ENCODE results near the gene MSRB2.
A peak's percentile ranks its signal among the peaks of the same experiment; 100 is the strongest.

The MSRB2 gene

DNA sequence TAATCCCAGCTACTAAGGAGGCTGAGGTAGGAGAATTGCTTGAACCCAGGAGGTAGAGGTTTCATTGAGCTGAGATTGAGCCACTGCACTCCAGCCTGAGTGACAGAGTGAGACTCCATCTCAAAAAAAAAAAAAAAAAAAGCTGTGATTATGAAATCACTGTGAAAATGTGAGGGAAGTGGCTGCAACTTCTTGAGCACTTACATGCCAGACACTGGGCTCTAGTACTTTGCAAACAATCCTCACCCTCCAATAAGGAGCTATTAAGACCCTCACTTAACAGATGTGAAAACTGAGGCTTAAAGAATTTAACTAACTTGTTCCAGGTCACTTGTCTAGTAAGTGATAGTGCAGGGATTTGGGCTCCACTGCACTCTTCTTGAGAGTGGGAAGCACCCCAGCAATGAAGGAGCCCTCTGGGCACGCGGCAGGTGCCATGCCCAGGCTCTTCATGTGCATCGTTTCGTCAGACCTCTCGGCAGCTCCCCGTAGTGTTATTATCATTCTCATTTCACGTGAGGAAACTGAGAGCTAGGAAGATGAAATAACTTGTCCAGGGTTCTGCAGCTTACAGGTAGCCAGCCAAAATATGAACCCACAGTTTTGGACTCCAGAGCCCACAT lies 19.0 kb downstream of the MSRB2 start:
- DNase-seq = no peak

DNA sequence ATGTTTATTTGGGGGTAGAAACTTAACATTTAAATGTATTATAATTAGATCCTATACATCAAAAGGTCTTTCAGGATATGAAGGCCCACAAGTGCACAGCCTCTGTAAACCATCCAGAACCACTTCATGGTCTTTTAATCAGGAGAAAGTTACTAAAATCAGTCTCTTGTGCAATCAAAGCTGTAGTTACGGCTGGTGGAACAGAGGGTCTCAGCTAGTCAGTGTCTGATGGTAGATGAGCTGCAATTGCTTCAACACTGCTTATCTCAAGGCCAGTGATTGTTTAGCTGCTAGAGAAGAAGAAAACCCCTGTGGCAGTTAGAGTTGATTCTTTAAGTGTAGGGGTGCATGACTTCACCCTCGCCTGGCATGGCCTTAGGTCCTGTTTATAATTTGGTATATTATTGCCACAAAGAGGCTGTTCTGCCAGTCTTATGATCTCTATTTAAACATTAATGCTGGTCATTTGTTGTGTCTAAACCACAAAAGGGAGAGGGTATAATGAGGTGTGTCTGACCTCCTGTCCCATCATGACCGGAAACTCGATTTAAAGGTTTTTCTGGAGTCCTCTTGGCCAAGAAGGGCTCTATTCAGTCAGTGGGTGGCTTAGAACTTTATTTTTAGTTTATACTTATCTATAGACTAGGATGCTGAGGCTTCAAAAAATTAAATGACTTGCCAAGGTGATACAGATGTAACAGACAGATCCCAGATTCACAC lies 21.3 kb downstream of the MSRB2 start:
- no peak for DNase-seq

DNA sequence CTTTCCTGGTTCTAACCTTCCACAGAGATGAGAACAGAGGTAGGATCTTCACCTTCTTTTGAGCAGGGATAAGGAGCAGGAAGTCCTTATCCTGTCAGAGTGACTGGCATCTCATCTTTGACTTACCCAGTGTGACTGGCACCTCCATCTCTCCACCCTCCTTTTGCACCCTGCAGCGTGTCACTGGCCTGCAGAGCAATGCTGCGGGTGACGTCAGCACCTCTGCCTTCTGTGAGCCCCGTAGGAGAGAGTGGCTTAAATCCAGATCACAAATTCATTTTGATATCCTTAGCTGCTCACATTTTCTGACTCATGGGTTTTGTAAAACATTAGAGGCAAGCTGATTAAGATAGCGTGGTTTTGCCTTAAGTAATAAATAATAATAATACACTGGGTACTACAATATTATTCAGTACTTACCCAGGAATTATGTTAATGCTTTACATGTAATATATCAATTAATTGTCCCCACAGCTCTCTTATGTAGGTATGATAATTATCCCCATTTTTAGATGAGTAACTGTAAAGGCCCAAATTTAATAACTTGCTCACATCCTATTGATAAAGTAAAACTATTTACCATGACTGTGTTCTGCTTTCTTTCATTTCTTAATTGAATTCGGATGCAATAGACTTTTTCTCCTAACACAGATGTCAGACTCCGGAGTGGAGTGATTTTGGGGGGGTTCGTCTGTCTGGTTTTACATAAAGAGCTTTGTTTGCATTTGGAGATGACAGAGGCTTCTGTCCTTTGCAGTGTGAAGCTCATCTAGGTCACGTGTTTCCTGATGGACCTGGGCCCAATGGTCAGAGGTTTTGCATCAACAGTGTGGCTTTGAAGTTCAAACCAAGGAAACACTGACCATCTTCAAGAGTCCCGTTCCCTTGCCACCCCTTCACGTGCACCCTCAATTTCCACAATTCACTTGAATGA lies 24.9 kb downstream of the MSRB2 start:
- DNase-seq = no peak

DNA sequence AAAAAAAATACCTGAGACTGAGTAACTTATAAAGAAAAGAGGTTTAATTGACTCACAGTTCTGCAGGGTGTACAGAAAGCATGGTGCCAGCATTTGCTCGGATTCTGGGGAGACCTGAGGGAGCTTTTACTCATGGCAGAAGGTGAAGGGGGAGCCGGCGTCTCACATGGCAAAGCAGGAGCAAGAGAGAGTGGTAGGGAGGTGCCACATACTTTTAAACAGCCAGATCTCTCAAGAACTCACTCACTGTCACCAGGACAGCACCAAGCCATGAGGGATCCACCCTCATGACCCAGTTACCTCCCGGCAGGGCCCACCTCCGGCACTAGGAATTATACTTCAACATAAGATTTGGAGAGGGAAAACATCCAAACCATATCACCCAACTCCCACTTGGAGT lies 25.8 kb downstream of the MSRB2 start:
- no peak for DNase-seq

DNA sequence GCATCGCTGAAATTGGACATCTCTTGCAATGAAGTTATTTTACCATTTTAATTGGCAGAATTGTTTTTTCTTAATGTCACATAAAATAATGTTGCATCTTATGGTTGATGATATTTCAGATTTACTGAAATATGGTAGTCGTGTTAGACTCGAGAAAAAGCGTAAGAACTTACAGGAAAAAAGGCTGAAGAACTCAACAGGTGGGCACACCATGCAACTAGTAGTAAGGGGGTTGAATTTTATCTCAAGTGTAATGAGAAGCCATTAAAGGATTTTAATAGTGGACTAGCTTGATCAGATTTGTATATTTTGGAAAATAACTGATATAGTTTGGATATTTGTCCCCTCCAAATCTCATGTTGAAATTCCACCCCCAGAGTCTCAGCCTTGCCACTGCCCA lies 41.1 kb downstream of the MSRB2 start:
- no peak for DNase-seq

DNA sequence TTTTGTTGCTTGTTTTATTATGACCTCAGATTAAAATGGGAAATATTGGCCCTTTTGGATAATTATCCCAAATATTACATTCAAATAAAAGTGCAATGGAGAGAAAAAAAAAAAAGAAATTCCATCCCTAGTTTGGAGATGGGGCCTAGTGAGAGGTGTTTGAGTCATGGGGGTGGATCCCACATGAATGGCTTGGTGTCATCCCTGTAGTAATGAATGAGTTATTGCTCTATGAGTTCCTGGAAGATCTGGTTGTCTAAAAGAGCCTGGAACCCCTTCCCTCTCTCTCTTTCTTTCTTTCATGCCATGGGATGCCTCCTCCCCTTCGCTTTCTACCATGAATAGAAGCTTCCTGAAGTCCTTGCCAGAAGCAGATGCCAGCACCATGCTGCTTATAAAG lies 44.3 kb downstream of the MSRB2 start:
- no peak for DNase-seq

DNA sequence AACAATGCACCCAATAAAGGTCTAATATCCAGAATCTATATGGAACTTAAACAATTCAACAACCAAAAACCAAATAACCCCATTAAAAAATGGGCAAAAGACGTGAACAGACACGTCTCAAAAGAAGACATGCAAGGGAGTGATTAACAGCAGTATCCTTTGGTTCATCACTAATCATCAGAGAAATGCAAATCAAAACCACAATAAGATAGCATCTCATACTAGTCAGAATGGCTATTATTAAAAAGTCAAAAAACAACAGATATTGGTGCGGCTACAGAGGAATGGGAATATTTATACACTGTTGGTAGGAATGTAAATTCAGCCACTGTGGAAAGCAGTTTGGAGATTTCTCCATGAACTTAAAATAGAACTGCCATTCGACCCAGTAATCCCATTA lies 46.6 kb downstream of the MSRB2 start:
- DNase-seq = no peak

DNA sequence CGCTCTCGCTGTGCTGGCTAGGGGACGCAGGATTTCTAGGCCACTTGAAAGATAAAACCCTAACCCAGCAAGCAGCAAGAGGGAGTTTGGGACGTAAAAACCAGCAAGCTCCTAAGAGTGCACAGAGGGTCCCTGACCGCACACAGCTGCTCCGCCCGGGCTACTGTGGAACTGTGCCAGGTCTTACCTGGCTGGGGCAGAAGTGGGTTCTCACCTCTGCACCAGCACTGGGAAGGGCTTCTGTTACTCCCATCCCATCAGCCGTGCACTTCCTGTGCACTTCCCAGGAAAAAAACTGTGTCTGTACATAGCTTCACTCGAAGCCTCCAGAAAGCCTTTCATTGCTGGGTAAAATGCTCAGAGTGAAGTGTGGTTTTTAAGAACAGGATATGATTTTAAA lies 50.9 kb downstream of the MSRB2 start:
- DNase-seq = no peak

DNA sequence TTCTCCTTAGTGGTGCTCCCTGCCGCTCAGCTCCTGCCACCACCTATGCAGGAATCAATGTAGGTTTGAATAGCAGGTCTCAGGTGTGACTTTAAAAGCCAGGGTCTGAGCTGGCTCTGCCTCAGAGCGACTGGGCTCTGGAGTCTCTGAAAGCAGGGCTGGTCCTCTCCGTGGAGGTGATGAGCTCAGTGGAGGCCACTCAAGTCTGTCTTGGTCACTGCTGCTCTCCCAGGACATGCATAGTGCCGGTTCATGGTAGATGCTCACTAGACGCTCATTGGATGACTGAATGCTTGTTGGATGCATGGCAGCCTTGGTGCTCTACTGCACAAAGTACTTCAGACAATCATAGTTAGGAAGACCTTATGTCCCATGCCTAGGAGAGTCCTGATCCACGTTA lies 51.7 kb downstream of the MSRB2 start:
- DNase-seq = no peak

DNA sequence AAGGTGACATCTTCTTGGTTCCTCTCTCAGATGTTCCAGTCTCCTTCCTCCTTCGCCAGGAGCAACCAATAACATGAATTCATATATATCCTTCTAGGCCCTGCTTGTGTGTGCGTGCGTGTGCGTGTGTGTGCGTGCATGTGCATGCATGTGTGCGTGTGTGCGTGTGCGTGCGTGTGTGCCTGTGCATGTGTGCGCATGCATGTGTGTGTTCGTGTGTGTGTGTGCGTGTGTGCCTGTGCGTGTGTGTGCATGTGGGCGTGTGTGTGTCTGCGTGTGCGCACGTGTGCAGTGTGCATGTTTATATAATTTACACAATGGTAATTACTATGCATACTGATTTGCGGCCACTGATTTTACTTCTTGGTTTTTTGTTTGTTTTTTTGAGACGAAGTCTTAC lies 52.8 kb downstream of the MSRB2 start:
- DNase-seq = no peak

DNA sequence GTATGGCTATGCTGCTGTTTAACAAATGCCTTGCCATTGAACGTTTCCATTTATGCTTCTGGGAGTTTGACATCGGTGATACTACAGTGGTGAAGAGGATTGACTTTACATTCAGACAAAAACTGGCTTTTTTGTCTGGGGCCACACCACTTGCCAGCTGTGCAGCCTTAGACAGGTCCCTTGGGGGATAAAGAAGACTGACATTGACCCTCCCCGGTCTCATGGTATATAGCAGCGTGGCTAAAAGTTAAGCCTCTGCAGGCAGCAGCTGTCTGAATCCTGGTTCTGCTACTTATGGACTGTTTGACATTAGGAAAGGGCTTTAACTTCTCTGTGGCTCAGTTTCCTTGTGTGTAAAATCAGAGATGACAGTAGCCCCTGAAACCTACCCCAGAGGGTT lies 54.7 kb downstream of the MSRB2 start:
- no peak for DNase-seq

DNA sequence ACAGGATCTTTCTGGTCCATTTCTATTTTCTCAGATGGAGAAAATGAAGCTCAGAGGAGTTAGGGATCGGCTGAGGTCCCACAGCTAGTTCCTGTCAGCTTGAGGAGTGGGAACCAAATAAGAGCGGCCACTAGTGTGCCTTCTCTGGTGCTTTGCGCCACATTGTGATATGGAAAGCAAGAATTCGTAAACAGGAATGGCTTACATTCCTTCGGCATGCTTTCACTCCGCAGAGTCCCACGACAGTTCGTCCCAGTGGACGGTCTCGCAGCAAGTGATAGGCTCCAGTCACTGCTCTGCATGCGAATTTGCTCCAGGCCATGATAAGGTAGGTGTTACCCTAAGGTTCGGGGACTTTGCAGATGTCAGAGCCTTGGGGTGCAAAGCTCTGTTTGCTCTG lies 55.2 kb downstream of the MSRB2 start:
- DNase-seq = no peak

DNA sequence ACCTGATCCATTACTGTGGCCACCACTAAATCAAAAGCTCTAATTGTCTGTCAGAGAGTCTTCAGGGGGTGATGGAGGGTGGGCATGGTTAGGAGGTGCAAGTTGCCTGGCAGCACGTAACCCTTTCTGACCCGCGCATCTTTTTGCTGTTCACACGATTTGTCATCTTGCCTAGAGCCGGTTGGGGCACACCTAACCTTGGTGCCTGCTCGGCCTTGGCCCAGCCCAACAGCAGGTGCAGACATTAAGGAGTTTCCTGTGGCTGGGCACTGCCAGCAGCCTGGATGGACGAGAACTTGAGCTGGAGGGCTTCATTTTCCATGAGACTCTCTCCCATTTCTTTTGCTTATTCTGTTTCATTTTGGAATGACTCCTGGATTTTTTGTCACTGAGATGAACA lies 55.7 kb downstream of the MSRB2 start:
- DNase-seq = no peak

DNA sequence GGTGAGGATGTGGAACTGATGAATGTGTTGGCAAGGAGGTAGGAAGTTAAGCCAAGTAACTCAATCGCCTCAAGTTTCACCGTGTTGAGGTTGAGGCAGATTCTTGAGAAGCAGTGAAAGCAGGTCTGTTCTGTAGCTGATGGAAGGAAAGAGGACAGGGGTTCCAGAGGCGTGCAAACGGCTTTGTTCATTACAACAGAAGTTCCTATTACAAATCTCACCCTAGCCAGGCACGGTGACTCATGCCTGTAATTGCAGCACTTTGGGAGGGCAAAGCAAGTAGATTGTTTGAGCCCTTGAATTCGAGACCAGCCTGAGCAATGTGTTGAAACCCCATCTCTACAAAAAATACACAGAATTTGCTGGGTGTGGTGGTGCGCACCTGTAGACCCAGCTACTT lies 59.8 kb downstream of the MSRB2 start:
- no peak for DNase-seq

DNA sequence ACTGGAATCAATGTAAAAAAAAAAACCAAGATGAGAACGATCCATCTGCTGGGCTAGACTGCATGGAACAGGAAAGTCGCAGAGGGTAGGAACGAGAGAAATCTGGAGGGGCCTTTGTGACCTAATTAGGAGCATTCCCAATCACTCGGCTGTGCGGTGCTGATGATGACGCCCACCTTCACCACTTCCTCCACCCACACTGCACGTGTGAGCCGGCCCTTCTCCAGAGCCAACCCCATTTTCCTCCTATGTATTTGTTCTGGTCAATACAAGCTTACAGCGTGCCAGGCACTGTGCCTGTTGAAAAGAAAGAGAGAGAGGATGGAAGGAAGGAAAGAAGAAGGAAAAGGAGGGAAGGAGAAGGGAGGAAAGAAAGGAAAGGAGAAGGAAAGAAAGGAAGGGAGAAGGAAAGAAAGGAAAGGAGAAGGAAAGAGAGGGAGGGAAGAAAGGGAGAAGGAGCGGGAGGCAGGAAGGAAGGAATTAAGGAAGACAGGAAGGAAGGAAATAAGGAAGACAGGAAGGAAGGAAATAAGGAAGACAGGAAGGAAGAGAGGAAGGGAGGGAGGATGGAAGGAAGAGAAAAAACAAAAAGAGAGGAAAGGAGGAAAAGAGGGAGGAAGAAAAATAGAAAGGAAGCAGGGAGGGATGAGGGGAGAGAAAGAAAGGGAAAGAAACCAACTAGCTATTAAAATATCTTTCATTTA lies 61.2 kb downstream of the MSRB2 start:
- no peak for DNase-seq

DNA sequence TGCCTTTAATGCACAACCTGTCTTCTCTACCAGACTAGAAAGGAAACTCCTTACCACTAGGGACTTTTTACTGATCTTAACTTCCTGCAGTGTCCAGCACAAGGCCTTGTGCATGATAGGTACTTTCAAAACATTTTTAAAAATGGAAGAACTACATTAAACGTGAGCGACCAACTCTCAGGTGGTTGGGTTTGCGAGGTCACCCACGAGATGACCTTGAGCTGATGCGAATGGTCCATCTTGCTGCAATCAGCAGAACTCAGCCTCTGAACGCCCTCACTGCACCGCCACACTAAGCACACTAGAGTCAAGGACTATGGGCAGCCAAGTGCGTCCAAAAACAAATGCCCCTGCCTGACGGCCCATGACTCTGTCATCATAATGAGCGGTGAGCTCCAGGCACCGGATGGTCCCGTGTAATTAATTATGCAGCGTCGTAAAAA lies 61.9 kb downstream of the MSRB2 start:
- no peak for DNase-seq

DNA sequence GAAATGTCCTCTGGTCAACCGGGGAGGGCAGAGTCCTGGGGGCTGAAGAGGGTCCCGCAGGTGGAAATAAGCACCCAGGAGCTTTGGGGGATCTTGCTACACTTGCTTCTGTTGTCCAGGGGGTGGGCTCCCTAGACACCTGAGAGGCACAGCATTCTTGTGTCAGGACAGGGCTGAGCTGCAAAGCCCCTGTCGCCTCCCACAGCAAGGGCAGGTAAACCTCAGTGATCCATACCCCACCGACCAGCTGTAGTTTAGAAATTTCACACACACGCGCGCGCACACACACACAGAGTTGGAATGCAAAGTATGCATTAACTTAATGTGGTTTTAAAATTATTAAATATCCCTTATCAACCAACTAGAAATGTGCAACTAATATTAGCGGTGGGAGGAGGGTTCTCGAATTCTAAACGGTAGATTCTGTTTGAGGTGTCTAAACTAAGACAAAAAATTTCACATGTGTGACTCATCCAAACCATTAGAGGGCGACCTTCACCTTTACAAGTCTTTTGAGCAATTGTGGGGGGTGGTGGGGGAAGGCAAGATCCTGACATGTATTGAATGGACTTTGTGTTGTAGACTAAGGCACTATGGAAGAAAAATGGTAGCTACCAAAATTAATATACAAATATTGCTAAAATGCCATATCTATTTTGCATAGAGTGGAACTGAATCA lies 62.5 kb downstream of the MSRB2 start:
- peak; percentile 9 for DNase-seq

DNA sequence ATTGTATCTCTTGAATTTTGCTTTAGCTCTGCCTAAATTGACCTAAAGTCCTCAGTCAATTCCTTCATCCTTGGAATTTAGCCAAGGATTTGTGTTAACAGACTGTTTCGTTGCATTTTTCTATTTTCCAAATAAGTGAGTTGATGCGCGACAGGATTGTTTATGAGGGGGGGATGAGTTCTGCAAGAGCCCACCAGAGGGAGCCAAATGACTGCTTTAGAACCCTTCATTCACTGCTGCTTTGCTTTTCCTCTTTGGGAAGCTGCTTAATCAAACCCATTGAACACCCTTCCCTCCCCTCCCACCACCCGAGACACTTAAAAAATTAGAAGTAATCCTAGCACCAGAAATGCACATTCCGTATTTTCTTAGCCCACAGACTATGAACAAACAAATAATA lies 63.0 kb downstream of the MSRB2 start:
- DNase-seq = peak; percentile 29

DNA sequence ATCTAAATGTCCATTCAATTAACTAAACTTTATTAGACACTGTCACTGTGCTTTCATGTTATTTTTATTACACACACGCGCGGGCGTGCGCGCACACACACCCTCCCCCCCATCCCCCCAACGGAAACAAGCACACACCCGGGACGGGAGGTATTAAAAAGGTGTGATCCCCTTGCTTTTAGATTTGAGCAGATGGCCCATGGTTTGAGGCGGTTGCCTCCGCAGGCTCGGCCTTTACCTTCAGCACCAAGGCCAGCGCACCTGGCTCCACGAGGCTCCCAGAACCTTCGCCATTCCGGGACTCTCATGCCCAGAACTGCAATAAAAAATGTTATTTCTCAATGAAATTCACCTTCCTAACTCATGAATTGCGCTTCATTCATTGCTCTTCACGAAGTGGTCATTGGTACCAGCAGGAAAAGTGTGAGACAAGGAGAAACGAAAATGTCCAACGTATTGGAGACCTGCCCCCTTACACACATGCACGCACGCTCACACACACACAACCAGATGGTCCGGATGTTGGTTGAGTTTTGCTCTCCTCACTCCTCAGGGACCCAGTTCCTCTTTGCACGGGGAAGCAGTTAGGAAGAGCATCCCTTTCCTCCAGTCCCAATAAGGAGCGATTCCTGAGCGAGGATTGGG lies 76.0 kb downstream of the MSRB2 start:
- no peak for DNase-seq
